Panc1 (cell line): ENCODE results near the gene ACTRT2. TPM values are rescaled to one million over a fixed set of nuclear protein-coding genes. Genes with fewer than 3 reads are reported as not detected.

ENCODE experiments used
- ATAC-seq: fragments of 200-7000 bp; cut with Tn5 transposase; 2 replicates; pipeline ENCODE4 v1.9.1; 2020; ENCODE audit warnings: mild to moderate bottlenecking, moderate library complexity
- BruUV-seq: library from RNA; stranded (reverse); fragments of 400-500 nt; replicated peaks from 2 replicates; lab custom pipeline; 2021; lab: Mats Ljungman, UMichigan
- CTCF ChIA-PET: fragments of 300-600 bp; sonication (Branson Sonifier 250); formaldehyde crosslinking; loops from one replicate; lab custom pipeline; 2022; ENCODE audit warnings: antibody characterized with exemption; lab: Charles Lee
- POLR2A ChIA-PET: fragments of 300-600 bp; sonication (Branson Sonifier 250); formaldehyde crosslinking; loops from one replicate; lab custom pipeline; 2022; ENCODE audit warnings: antibody characterized with exemption; lab: Charles Lee
- DNase-seq: peaks from one replicate; pipeline ENCODE4 v3.0.0-alpha.2; 2010; ENCODE audit warnings: low read depth, low spot score
- H3K27ac ChIP-seq: 2 replicates; pipeline ENCODE4 v1.5.1; 2011; ENCODE audit warnings: mild to moderate bottlenecking, low read length, inconsistent platforms
- H3K27me3 ChIP-seq: fragments of 200-500 bp; sonication (Bioruptor generic); 2 replicates; pipeline ENCODE4 v1.6.0; 2014; ENCODE audit warnings: low read length, inconsistent platforms; ENCODE audit not compliant: control insufficient read depth, insufficient read depth
- H3K36me3 ChIP-seq: fragments of 200-500 bp; sonication (Bioruptor generic); 2 replicates; pipeline ENCODE4 v1.5.1; 2014; ENCODE audit warnings: inconsistent platforms, mild to moderate bottlenecking, low read length, moderate library complexity; ENCODE audit not compliant: control insufficient read depth, insufficient read depth
- H3K4me1 ChIP-seq: 2 replicates; pipeline ENCODE4 v1.5.1; 2011; ENCODE audit warnings: inconsistent platforms, mild to moderate bottlenecking, low read length, moderate library complexity; ENCODE audit not compliant: control insufficient read depth, insufficient read depth
- H3K4me3 ChIP-seq, 2 experiments: 2 replicates each; pipeline ENCODE4 v1.5.1; 2011 to 2012; ENCODE audit warnings: low read depth in 2 of 2, low read length in 2 of 2, mild to moderate bottlenecking in 2 of 2, inconsistent platforms in 1 of 2, moderate library complexity in 1 of 2
- H3K9me3 ChIP-seq: fragments of 200-500 bp; sonication (Bioruptor generic); 2 replicates; pipeline ENCODE4 v1.5.1; 2014; ENCODE audit warnings: low read depth, mild to moderate bottlenecking, inconsistent platforms, low read length, moderate library complexity; ENCODE audit not compliant: control insufficient read depth, insufficient read depth
- POLR2AphosphoS5 ChIP-seq: IDR thresholded peaks from 2 replicates; pipeline ENCODE4 v1.6.1; 2012; ENCODE audit warnings: mild to moderate bottlenecking, low read depth, low read length, moderate library complexity
- SIN3A ChIP-seq: IDR thresholded peaks from 2 replicates; pipeline ENCODE4 v1.6.1; 2012; ENCODE audit warnings: low read depth, mild to moderate bottlenecking, low read length, moderate library complexity, borderline replicate concordance; ENCODE audit not compliant: insufficient read depth
- TCF7L2 ChIP-seq: IDR thresholded peaks from 2 replicates; pipeline ENCODE4 v1.6.1; 2011; ENCODE audit warnings: mild to moderate bottlenecking, low read depth, low read length, inconsistent platforms
- in situ Hi-C: cut with HindIII; loops from 2 replicates; pipeline ENCODE4 v1.10.0; 2016; ENCODE audit warnings: low sequenced_read_pairs, low pct_unique_long_range_greater_than_20kb
- intact Hi-C: fragments of 100-400 bp; cut with micrococcal nuclease; formaldehyde crosslinking; loops from one replicate; pipeline ENCODE4 v1.10.0; 2022; ENCODE audit not compliant: unreplicated experiment
- total RNA-seq: library from RNA; stranded (reverse); gene quantifications from one replicate; pipeline ENCODE4 v1.2.1, GENCODE V29; 2021; ENCODE audit not compliant: unreplicated experiment
- TF ChIP-seq, protein P1 (sequence below): fragments of 450-650 bp; IDR thresholded peaks from 2 replicates; pipeline ENCODE4 v1.5.1; 2017; ENCODE audit warnings: mild to moderate bottlenecking
- TF ChIP-seq, protein P2 (sequence below), 2 experiments: IDR thresholded peaks; 2 replicates each; pipeline ENCODE4 v1.6.1; 2011 to 2012; ENCODE audit warnings: low read depth in 2 of 2, control low read depth in 1 of 2, low read length in 1 of 2, mild to moderate bottlenecking in 1 of 2, moderate library complexity in 1 of 2; ENCODE audit not compliant: insufficient read depth in 1 of 2

Gene ACTRT2
- total RNA-seq, 1 experiment from 2014 or later, result not detected

DNA sequence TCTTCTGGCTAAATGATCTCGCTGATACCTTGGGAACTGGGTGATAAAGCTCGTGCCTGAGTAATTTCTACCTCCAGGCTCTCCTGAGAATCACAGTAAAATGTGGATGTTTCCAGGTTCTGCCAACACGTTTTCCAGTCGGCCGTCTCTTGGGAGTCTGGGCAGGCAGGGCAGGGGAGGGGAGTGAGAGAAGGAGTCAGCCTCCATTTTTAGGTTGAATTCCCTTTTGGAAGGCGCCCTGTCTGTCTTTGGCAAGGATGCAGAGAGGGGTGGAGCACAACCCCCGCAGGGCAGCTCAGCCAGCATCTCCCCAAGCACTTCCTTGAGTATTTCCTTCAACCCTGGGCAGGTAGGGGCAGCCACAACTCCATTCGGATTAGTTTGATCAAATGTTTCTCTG lies 15.5 kb upstream of the ACTRT2 start:
- in situ Hi-C loops (no loop called here), intact Hi-C loops (no loop called here)
- CTCF ChIA-PET, result no interaction called here
- TF ChIP-seq TCF7L2, result no peak
- TF ChIP-seq, protein P1, sequence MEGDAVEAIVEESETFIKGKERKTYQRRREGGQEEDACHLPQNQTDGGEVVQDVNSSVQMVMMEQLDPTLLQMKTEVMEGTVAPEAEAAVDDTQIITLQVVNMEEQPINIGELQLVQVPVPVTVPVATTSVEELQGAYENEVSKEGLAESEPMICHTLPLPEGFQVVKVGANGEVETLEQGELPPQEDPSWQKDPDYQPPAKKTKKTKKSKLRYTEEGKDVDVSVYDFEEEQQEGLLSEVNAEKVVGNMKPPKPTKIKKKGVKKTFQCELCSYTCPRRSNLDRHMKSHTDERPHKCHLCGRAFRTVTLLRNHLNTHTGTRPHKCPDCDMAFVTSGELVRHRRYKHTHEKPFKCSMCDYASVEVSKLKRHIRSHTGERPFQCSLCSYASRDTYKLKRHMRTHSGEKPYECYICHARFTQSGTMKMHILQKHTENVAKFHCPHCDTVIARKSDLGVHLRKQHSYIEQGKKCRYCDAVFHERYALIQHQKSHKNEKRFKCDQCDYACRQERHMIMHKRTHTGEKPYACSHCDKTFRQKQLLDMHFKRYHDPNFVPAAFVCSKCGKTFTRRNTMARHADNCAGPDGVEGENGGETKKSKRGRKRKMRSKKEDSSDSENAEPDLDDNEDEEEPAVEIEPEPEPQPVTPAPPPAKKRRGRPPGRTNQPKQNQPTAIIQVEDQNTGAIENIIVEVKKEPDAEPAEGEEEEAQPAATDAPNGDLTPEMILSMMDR, result no peak
- TF ChIP-seq, protein P2, sequence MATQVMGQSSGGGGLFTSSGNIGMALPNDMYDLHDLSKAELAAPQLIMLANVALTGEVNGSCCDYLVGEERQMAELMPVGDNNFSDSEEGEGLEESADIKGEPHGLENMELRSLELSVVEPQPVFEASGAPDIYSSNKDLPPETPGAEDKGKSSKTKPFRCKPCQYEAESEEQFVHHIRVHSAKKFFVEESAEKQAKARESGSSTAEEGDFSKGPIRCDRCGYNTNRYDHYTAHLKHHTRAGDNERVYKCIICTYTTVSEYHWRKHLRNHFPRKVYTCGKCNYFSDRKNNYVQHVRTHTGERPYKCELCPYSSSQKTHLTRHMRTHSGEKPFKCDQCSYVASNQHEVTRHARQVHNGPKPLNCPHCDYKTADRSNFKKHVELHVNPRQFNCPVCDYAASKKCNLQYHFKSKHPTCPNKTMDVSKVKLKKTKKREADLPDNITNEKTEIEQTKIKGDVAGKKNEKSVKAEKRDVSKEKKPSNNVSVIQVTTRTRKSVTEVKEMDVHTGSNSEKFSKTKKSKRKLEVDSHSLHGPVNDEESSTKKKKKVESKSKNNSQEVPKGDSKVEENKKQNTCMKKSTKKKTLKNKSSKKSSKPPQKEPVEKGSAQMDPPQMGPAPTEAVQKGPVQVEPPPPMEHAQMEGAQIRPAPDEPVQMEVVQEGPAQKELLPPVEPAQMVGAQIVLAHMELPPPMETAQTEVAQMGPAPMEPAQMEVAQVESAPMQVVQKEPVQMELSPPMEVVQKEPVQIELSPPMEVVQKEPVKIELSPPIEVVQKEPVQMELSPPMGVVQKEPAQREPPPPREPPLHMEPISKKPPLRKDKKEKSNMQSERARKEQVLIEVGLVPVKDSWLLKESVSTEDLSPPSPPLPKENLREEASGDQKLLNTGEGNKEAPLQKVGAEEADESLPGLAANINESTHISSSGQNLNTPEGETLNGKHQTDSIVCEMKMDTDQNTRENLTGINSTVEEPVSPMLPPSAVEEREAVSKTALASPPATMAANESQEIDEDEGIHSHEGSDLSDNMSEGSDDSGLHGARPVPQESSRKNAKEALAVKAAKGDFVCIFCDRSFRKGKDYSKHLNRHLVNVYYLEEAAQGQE (IDR thresholded peaks at IDR 0.05; ENCODE audit: insufficient read depth in 1 of 2, low read depth in 2 of 2, low read length in 1 of 2), result no peak
- TF ChIP-seq SIN3A, result no peak
- TF ChIP-seq POLR2AphosphoS5, result no peak
- H3K36me3 ChIP-seq, result no peaks in the 10 kb centered on the region
- POLR2A ChIA-PET, result no interaction called here
- peaks cover 4% of the 10 kb centered on the region; the same call in 1 of the 2 replicates for H3K27me3 ChIP-seq
- no peak for DNase-seq
- ATAC-seq, result no peak
- peaks cover 5% of the 10 kb centered on the region; the same call in 1 of the 2 replicates for H3K9me3 ChIP-seq
- no TSS peak for BruUV-seq
- H3K4me3 ChIP-seq, result no peak overlapping the region
- H3K4me1 ChIP-seq, result no peaks in the 10 kb centered on the region
- H3K27ac ChIP-seq, result no peak overlapping the region

DNA sequence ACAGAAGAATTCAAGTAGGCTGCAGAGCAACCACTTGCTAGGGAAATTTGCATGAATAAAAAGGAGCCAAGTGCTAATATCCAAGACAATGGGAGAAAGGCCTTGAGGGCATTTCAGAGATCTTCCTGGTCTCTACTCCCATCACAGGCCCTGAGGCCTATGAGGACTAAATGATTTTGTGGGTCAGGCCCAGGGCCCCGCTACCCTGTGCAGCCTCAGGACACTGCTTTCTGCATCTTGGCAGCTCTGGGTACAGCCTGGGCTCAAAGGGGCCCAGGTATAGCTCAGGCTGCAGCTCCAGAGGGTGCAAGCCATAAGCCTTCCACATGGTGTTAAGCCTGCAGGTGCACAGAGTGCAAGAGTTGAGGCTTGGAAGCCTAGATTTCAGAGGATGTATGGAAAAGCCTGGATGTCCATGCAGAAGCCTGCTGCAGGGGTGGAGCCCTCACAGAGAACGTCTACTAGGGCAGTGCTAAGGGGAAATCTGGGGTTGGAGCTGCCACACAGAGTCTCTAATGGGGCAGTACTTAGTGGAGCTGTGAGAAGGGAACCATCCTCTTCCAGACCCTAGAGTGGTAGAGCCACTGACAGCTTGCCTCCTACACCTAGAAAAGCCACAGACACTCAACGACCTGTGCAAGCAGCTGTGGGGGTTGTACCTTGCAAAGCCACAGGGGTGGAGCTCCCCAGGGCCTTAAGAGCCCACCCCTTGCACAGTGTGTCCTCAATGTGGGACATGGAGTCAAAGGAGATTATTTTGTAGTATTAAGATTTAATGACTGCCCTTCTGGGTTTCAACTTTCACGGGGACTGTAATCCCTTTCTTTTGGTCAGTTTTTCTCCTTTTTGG lies 13.7 kb upstream of the ACTRT2 start:
- Histone ChIP-seq H3K27ac (no peak overlapping the region), H3K4me1 (no peaks in the 10 kb centered on the region), H3K36me3 (no peaks in the 10 kb centered on the region), H3K4me3 (no peak overlapping the region), H3K27me3 (peaks cover 4% of the 10 kb centered on the region; the same call in 1 of the 2 replicates), H3K9me3 (peaks cover 5% of the 10 kb centered on the region; the same call in 1 of the 2 replicates)
- POLR2A ChIA-PET, result interaction anchor here (0.6 kb wide), 1 partner anchor 146 kb away, joined by 3 read pairs; no protein-coding TSS in a partner anchor
- ATAC-seq (no peak), DNase-seq (no peak)
- in situ Hi-C loops, result no loop called here
- intact Hi-C loops, result no loop called here
- CTCF ChIA-PET, result no interaction called here
- no TSS peak for BruUV-seq
- TF ChIP-seq, protein P2 (IDR thresholded peaks at IDR 0.05; ENCODE audit: insufficient read depth in 1 of 2, low read depth in 2 of 2, low read length in 1 of 2), result no peak
- TF ChIP-seq, protein P1, result no peak
- TF ChIP-seq SIN3A, result no peak
- no peak for TF ChIP-seq TCF7L2
- TF ChIP-seq POLR2AphosphoS5, result no peak
